Measurements from ENCODE around the gene GPRIN1.

The GPRIN1 gene

DNA sequence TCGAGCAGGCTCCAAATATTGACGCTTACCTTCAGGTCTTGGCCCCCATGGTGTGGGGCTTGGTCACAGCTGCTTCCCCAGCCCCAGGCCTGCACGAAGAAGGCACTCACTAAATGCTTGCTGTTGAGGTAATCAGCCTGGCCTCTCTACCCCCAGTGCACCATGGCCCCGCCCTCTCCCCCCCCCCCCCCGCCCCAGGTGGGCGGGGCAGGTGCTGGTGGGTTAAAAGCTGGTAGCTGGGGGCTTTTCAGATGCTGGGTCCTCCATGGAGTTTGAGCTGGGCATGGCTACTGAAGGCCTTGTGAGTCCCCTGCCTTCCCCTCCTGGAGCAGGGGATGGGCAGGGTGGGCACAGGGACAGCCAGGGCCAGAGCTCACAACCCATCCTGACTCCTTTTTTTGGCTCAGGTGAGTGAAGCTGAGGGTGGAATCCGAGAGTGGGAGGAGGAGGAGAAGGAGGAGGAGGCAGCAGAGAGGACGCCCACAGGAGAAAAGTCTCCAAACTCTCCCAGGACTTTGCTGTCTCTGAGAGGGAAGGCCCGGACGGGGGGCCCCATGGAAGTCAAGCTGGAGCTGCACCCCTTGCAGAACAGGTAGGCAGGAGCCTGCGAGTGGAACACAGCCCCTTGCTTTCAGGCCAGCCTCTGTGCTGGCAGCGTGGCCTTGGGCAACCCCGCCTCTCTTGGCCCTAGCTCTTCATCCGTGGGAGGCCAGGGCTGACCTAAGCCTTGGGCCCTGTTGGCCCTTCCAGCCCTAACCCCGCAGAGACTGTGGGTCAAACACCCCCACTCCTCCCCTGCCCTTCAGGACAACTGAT lies 32.9 kb upstream of the GPRIN1 start:
- DNase-seq = no peak

DNA sequence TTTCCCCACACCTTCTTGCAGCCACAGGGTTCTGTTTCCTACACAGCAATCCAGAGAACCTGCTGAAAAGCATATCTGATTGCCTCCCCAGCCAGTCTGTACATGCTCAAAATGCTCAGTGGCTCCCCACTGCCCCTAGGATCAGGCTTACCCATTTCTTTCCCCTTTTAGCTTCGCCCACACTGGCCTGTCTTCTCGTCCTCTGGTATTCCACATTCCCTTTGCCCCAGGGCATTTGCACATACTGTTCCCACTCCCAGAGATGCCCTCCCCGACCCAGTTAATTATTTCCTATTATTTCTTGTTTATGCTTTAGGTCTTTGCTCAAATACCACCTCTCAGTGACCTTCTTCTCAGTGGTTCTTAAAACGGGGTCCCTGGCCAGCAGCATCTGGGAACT lies 30.7 kb upstream of the GPRIN1 start:
- DNase-seq = no peak

DNA sequence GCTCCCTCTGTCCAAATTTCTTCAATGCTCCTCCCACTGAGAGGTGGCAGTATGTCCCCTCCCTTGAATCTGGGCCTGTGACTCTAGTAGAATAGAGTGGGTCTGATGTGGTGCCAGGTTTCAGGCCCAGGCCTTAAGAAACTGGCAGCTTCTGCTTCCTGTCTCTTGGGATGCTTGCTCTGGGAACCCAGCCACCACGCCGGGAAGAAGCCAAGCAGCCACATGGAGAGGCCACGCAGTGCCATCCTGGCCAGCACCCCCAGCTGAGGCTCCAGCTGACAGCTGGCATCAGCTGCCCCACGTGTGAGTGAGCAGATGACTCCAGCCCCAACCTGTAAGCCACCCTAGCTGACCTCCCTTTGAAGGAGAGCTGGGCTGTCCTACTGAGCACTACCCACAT lies 30.0 kb upstream of the GPRIN1 start:
- no peak for DNase-seq

DNA sequence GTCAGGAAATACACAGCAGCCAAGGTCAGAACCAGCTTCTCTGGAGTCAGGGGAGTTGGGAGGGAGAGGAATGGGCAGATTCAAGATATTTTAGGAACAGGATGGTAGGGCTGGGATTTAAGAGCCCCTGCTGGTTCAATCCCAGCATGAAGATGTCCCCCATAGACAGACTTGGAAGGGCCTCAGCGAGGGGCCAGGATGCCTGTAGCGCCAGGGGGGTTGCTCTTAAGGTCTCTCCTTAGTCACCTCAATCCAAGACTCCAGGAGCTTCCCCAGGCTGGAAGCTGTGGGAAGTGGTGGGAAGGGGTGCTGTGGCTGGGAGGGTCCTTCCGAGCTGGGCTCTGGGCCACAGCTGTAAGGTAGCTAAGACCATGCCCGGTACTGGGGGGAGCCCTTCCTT lies 29.3 kb upstream of the GPRIN1 start:
- no peak for DNase-seq

DNA sequence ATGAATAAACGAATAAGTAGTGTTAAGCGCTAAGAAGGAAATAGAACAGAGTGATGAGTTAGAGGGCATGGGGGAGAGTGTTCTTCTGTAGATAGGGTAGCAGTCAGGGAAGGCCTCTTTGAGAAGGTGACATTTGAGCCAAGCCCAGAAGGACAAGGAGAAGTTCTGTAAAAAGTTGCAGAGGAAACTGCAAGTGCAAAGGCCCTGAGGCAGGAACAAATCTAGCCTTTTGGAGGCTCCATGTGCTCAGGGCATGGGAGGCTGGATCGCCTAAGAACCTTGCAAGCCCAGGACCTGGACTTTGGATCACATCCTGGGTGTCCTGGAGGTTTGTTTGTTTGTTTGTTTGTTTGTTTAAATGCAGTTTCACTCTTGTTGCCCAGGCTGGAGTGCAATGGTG lies 28.5 kb upstream of the GPRIN1 start:
- no peak for DNase-seq

DNA sequence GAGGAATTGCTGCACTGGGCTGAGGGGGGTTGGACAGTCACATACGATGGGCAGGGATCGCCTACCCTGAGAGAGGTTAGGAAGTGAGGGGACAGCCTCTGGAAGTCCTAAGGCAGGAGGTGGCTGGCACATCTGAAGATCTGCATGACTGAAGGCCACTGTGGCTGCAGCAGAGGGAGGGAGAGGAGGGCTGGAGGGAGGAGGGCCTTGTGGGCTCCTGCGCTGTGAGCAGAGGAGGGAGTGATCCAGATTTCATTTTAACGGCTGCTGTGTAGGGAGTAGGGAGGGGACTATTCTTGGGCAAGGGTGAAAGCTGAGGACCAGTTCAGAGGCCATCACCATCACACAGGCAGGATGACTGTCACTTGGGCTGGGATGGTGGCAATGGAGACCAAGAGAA lies 27.6 kb upstream of the GPRIN1 start:
- no peak for DNase-seq

DNA sequence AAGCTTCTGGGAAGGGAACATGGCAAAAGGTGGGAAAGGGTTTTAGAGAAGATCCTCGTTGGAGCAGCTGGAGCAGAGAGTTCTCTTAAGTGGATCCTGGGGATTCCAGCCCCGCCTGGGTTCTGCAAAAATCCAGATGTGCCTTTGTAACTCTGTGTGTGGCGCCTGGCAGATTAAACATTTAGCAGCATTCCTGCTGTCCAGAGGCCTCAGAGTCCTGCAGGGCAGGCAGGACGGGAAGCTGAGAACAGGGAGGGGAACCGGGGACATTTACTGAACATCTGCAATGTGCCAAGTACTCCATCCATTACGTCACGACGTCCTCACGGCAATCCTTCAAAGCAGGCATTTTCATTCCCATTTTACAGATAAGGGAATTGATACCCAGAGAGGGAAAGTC lies 26.5 kb upstream of the GPRIN1 start:
- DNase-seq = no peak

DNA sequence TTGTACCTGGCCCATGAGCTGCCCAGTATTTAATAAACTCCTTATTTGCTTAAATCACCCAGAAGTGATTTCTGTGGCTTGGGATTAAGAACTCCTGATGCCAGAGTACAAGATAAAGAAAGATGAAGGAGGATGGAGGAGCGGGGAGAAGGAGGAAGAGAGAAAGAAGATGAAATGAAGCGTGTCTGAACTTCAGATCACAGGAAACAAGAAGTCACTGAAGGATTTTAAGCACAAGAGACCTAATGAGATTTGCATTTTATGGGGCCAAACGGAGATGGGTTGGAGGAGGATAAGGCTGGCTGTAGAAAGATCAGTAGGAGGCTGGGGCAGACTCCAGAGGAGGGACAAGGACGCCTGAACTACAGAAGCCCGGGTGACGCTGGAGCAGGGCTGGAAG lies 23.6 kb upstream of the GPRIN1 start:
- no peak for DNase-seq

DNA sequence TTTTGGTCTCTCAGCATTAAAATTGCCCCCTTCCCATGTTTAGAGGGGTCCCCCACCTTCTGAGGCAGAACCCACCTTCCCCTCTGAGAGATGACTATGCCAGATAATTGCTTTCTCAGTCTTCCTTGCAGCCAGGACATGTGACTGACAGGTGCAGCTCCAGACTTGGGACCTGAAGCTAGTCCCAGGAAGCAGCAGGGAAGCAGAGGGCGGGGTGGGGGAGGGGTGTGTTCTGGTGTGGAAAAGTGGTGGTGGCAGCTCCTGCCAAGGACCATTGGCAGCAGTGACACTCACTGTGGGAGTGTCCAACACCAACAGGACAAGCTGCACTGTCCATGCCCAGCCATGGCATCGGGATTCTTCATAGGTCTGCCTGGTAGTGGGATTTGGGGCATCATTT lies 22.8 kb upstream of the GPRIN1 start:
- DNase-seq = no peak

DNA sequence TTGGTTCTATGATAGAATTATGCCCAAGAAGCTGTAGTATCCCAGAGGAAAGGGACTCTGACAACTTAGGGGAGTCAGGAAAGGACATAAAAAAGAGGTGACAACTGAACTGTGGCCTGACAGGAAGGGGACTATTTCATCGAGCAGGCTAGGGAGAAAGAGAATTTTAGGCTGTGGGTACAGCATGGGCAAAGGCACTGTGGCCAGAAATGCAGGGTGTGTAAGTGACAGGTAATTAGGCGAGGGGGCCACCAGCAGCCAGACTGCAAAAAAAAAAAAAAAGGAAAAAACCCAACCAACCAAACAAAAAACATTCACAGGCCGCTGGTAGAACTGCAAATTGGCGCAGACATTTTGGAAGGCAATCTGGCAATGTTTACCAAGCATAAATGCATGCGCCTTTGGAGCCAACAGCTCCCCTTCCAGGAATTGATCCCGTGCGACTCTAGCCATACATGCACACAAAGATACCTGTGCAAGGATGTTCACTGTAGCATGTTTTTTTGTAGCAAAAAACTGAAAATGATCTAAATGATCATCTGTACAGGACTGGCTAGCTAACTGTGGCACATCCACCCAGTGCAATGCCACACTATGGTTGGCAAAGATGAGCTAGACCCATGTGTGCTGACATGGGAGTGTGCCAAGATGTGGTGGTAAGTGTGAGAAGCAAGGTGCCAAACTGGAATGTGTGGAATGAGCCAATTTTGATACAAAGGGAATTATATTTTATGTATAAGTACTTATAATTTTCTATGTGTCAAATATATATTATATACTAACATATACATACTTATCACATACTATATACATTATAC lies 21.6 kb upstream of the GPRIN1 start:
- DNase-seq = no peak

DNA sequence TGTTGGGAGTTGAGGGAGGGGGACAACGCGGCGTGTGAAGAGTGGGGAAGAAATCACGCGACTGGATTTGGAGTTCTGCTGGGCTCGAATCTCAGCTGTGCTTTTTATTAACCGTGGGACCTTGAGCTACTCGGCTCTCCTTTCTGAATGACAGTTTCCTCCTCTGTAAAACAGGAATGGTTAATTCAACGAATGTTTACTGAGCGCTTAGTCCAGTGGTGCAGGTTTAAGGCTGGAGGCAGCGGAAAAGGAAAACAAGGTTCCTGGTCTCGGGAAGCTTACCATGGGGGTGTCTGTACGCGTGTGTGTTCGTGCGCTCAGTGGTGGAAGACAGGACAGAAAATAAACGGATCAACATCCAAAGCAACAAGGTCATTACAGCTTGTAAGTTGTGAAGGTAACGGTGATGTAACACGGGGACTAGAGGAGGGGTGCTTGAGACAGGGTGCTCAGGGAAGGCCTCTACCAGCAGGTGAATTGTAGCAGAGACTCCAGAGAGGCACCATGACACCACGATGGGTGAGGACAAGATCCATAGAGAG lies 20.8 kb upstream of the GPRIN1 start:
- DNase-seq = no peak

DNA sequence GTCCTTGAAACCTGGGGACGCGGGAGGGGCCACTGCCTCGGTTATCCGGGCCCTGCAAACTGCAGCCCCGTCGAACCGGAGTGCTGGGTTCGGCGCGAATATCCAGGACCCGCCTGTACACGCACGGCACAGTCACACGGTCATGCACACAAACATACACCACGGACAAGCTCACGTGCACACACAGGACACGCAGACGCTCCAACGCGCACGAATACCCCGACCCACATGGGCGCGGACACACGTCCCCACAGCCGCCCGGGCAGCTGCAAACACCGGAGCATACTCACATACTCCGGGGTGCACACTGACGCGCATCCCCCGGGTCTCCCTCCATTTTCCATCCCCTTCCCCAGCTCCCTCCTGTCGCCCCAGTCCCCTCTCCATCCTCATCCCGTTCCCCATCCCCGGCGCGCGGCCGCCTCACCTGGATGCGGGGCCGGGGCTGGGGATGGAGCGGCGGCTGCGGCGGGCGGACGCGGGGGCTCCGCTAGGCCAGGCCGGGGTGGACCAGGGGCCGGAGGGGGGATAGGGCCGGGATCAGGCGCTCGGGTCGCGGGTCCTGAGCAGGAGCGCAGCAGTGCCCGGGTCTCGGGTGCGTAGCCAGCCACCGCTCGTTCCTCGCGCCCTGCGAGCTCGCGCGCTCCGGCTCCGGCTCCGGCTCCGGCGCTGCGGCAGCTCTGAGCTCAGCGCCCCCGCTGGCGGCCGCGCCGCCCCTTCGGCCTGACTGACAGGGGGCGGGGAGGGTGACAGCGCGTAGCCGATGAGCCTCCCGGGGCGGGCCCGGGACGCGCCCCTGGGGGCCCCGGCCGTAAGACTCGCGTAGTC lies 20.1 kb upstream of the GPRIN1 start, which contains the start of the genes EIF4E1B and SNCB:
Gene EIF4E1B, plus strand, starts transcription at position 823 of the 828 bp plus-strand sequence. CDS start 12,113 bp downstream, outside the sequence.
Gene SNCB, minus strand, starts transcription at position 682 of the 828 bp plus-strand sequence. CDS start 880 bp downstream, outside the sequence.
- DNase-seq = peak; percentile 47

DNA sequence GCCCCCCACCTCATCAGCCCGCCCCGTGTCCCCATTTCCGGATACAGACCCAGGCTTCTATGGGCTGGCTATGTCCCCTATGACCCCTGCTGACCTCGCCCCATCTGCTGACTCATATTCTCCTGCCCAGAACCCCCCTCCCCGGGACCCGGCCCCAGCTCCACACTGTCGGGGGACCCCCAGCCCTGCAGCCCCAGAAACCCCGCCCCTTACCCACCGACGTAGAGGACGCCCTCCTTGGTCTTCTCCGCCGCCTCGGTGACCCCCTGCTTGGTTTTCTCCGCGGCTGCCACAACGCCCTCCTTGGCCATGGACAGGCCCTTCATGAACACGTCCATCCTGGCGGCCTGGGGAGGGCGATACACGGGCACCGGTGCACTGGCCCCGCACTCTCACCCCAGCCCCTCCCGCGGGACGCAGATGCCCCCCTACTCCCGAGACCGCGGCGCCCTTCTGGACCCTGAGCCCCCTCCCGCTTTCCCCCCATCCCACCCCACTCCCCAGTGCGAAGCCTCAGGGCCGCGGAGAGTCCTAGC lies 19.4 kb upstream of the GPRIN1 start:
- DNase-seq = no peak

DNA sequence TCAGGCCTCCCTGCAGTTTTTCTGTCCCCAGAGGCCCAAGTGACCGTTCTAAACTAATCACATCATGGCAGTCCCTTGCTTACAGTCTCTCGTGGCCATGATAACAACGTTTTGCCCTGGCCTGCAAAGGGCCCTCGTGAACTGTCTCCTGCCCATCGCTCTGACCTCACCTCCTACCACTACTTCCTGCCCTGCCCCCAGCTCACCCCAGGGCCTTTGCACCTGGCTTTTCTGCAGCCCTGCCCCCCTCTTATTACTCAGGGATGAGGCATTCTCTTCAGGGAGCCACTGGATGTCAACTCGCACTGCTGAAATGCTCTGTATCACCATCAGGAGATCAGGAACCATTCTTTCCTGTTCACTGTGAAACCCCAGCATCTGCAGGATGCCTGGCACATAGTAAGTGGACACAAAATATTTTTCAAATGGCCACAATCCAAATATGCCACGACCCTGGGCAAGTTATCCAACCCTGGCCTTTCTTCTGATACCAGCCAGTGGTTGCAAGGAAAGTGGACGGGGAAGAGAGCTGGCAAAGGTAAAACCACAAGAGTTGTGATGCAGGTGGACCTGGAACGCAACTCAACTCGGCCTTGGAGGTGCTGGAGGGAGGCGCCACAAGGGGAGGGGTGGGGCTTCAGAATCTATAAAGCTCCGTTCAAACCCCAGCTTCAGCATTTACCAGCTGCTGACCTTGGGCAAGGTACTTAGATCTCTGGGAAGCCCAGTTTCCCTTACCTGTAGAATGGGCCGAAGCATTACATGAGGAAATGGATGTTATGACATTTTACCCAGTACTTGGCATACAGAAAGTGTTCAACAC lies 18.7 kb upstream of the GPRIN1 start:
- no peak for DNase-seq

DNA sequence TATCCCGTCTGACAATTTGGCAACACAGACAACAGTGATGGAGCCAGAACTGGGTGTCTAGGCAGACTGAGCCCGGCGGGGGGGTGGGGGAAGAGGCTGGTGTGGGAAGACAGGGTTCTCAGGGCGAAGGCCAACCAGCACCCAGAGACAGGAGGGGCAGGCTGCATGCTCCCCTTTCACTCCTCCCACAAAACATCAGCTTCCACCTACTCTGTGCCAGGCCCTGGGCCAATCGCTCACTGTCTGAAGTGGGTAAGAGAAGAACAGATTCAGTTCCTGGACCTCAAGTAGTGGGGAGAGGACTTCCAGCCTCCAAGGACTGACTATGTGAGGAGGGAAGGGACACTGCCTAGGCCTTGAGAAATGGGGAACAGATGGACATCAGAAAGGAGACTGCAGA lies 17.6 kb upstream of the GPRIN1 start:
- DNase-seq = no peak

DNA sequence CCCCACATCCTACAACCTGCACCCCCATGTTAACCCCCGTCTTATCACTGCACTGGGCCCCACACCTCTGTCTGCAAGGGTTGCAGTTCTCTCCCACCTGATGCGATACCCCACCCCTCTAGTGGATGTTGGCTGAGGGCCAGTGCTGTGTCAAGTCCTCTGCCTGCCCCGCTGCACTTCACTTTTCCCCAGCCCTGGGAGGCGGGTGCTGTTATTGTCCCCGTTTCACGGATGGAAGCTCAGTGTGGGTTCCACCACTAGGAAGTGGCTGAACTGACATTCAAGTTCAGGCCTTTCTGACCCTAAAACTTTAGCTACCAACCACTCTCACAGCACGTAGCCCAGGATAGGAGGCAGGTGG lies 16.9 kb upstream of the GPRIN1 start:
- no peak for DNase-seq

DNA sequence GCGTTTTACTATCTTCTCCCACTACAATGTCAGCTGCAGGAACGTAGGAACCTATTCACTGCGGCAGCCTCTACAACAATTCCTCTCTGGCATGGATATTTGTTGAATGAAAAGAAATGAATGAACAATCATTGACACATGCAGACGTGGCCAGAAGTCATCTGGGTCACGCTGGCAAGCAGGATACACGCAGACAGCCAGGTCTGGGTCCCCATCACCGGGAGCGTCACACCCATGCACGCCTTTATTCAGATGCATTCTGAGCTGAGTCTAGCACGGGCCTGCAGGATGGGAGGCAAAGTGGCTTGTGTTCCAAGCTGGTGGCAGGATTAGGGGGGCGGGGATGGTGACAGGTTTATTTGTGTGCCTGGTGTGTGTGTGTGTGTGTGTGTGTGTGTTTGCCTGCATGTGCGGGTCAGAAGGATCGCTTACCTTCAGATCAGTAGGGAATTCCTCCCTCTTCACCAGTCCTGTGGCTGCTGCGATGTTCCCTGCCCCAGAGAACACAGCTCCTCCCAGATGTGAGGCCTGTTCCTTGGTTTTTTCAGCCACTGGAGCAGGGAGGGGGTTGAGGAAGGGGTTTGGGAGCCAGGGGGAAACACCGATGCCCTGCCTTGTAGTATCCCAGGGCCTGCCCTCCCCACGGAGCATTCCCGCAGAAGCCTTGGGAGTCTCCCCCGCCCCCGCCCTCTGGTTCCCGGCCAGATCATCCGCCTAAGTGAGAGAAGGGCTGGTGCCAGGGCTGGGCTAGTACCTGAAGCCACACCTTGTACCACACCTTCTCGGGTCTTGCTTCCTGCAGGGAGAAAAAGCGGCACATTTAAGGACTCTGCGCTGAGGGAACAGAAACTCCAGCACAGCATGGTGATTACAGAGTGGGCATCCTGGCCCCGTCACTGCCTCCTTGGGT lies 16.3 kb upstream of the GPRIN1 start:
- DNase-seq = no peak

DNA sequence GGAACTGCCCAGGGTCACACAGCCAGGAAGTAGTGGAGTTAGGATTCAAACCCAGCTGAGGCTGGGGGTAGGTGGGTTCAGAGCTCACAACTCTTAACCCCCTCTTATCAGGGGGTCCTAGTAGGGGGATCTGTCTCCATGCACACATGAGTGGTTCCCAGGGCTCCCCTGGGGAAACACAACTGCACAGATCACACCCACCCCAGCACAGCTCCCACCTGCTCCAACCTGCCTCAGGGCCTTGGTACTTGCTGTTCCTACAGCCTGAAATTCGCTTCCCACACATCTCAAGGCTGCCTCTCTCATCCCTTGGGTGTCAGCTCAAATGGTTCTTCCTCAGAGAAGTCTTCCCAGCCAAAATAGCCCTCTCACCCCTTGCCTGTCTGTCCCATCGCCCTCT lies 15.6 kb upstream of the GPRIN1 start:
- DNase-seq = no peak

DNA sequence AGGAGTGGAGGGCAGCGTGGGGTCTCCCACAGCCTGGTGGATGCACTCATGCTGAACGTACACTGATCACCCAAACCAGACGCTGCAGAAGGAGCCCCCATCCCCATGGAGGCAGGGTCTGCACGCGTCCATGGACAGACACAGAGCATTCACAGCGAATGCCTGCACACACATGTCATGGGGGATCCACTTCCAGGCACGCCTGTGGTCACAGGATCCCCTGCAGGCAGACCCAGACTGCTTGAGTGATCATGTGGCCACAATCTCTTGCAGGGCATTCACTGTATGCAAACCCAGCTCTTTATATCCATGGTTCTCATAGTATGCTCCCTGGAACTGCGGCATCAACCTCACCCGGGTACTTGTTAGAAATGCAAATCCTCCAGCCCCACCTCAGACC lies 15.0 kb upstream of the GPRIN1 start:
- no peak for DNase-seq

DNA sequence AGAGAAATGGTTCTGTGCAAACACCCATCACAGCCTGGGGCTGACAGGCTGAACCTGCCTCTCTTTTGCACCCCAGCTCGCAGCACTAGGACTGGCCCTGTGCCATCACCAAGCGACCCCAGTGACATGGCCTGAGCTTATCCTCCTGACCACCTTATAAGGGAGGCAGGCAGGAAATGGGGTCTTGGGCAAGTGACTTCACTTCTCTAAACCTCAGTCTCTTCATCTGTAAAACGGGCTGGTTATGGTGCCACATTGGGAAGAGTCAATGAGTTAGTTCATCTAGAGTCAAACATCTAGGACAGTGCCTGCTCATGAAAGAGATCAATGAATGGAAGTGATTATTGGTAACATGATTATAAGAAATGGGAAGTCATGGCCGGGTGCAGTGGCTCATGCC lies 14.2 kb upstream of the GPRIN1 start:
- no peak for DNase-seq

DNA sequence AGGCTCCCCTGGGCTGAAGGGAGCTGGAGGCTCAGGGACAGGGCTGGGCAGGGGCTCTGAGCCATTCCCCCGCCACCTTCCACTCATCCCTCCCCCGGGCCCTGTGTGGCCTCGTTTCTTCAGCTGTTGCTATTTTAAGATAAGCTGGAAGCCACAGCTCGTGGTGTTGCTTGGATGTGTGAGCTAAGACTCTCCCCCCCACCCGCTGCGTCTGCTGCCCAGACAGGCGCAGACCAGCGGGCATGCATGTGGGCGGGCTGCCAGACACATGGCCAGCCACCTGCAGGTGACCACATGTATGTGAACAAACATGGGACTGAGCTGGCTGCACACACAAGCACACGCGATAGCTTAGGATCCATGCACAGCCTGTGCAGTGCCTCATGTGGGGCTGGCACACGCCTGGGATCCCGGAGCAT lies 11.7 kb upstream of the GPRIN1 start:
- no peak for DNase-seq
